ENCODE results near the gene CPT1C. TPM values are rescaled to one million over a fixed set of nuclear protein-coding genes. Genes with fewer than 3 reads are reported as not detected.

The CPT1C gene
- total RNA-seq, 1 experiment from 2014 or later, result 2.0 TPM

DNA sequence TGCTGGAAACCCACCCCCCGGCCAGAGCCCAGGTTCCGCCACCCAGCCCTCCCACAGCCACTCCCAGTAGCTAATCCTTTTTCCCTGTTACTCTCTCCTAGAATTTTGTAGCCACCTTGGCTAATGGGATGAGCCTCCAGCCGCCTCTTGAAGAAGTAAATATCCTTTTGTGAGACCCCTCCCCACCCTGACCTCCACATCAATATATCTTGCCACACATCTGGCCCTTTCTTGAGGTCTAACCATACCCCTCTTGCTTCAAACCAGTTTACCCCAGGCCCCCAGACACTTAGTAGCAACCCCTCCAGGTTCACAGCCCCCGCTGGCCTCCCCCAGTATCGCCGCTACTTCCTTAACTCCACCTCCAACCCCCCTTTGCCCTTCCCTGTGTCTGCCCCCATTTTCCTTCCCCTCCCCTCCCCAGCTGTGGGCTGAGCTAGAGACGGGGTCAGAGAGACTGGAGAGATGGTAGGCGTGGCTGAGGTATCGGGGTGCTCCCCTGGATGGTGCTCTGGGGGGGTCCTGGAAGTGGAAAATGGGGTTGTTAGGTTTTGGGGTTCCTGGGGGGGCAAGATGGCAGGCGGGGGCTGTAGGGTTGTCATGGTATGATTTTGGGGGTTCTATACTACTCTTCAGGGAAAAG lies 11.0 kb upstream of the CPT1C start:
- Mint-ChIP-seq H3K9me3 (ENCODE audit: unreplicated experiment) (no peaks in the 10 kb centered on the region), H3K36me3 (ENCODE audit: insufficient read depth, unreplicated experiment) (peaks cover 82% of the 10 kb centered on the region), H3K27ac (ENCODE audit: unreplicated experiment) (peak overlapping the region; percentile 52), H3K4me1 (ENCODE audit: low read depth, unreplicated experiment) (peaks cover 9% of the 10 kb centered on the region), H3K4me3 (ENCODE audit: unreplicated experiment) (peak overlapping the region; percentile 78), H3K27me3 (ENCODE audit: insufficient read depth, unreplicated experiment) (no peaks in the 10 kb centered on the region)
- Histone ChIP-seq H3K4me3 (ENCODE audit: low read depth, low read length) (no peak overlapping the region), H3K36me3 (ENCODE audit: control insufficient read depth, insufficient read depth, low read length) (peaks cover 2% of the 10 kb centered on the region; the same call in 1 of the 2 replicates), H3K27me3 (replicated peaks; ENCODE audit: control insufficient read depth, insufficient read depth, low read length) (no peaks in the 10 kb centered on the region), H3K4me1 (peaks cover 15% of the 10 kb centered on the region), H3K9me3 (no peaks in the 10 kb centered on the region)
- BruUV-seq (replicated peaks), result no TSS peak
- intact Hi-C loops (cut with micrococcal nuclease; ENCODE audit: unreplicated experiment), result loop anchor here (1.0 to 5.0 kb wide), 4 partner anchors 67 to 187 kb away; partner anchors contain the start of genes AP2A1 and PNKP
- ChIA-PET POLR2A (interaction anchor here (0.7 kb wide), 1 partner anchor 137 kb away, joined by 13 read pairs; no protein-coding TSS in a partner anchor), CTCF (interaction anchor here (0.6 to 1.3 kb wide), 4 partner anchors 40 to 297 kb away, joined by 3 to 4 read pairs (median 3); partner anchors contain the start of gene RRAS)
- TF ChIP-seq, protein P1, sequence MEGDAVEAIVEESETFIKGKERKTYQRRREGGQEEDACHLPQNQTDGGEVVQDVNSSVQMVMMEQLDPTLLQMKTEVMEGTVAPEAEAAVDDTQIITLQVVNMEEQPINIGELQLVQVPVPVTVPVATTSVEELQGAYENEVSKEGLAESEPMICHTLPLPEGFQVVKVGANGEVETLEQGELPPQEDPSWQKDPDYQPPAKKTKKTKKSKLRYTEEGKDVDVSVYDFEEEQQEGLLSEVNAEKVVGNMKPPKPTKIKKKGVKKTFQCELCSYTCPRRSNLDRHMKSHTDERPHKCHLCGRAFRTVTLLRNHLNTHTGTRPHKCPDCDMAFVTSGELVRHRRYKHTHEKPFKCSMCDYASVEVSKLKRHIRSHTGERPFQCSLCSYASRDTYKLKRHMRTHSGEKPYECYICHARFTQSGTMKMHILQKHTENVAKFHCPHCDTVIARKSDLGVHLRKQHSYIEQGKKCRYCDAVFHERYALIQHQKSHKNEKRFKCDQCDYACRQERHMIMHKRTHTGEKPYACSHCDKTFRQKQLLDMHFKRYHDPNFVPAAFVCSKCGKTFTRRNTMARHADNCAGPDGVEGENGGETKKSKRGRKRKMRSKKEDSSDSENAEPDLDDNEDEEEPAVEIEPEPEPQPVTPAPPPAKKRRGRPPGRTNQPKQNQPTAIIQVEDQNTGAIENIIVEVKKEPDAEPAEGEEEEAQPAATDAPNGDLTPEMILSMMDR (IDR thresholded peaks at IDR 0.05; ENCODE audit: insufficient read depth in 1 of 2, low read depth in 1 of 2, low read length in 1 of 2, severe bottlenecking in 1 of 2, unreplicated experiment in 1 of 2), result no peak
- no peak for DNase-seq

DNA sequence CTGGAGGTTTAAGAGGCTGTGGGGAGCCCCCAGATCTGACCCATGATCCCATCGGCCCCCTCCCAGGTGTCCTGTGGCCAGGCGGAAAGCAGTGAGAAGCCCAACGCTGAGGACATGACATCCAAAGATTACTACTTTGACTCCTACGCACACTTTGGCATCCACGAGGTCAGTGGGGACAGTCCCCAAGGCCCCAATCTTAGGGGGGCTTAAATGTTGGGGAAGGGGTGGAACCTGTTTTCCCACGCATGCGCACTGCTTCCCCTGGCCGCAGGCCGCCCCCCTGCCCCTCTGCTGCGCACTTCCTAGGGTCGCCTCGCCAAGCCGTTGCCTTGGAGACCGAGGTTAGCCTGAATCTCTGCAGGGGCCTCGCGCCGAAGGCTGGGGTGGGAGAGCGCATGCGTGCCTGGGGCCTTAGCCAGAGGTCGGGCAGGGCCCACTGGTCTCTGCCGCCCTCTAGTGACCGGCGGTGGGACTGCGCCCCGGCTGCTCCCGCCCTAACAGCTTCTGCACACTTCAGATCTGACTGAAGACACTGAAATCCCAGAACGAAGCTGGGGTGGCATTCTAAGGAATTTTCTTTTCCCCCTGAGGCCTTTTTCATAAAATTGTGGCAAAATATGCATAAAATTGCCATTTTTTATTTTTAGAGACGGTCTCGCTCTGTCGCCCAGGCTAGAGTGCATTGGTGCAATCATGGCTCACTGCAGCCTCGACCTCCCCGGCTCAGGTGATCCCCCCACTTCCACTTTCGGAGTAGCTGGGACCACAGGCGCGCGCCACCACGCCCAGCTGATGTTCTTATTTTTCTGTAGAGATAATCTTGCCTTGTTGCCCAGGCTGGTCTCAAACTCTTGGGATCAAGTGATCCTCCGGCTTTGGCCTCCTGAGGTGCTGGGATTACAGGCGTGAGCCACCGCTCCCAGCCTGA lies 10.2 kb upstream of the CPT1C start:
- ChIA-PET CTCF (interaction anchor here (0.5 to 1.0 kb wide), 9 partner anchors 17 to 296 kb away, joined by 3 to 6 read pairs (median 3); partner anchors contain the start of genes AP2A1 and RRAS), POLR2A (interaction anchor here (0.9 kb wide), 1 partner anchor 41 kb away, joined by 4 read pairs; the partner anchor contains the start of gene RRAS)
- Mint-ChIP-seq H3K27ac (ENCODE audit: unreplicated experiment) (peak overlapping the region; percentile 52), H3K36me3 (ENCODE audit: insufficient read depth, unreplicated experiment) (peaks cover 90% of the 10 kb centered on the region), H3K9me3 (ENCODE audit: unreplicated experiment) (no peaks in the 10 kb centered on the region), H3K27me3 (ENCODE audit: insufficient read depth, unreplicated experiment) (no peaks in the 10 kb centered on the region), H3K4me1 (ENCODE audit: low read depth, unreplicated experiment) (peaks cover 13% of the 10 kb centered on the region), H3K4me3 (ENCODE audit: unreplicated experiment) (no peak overlapping the region)
- H3K9me3 ChIP-seq, result no peaks in the 10 kb centered on the region
- peaks cover 15% of the 10 kb centered on the region for H3K4me1 ChIP-seq
- peaks cover 2% of the 10 kb centered on the region; the same call in 1 of the 2 replicates for H3K36me3 ChIP-seq (ENCODE audit: control insufficient read depth, insufficient read depth, low read length)
- peak; percentile 86 to 95 for DNase-seq
- intact Hi-C loops (cut with micrococcal nuclease; ENCODE audit: unreplicated experiment), result loop anchor here (1.0 kb wide), 1 partner anchor 174 kb away; no protein-coding TSS in a partner anchor
- TF ChIP-seq, protein P1 (IDR thresholded peaks at IDR 0.05; ENCODE audit: insufficient read depth in 1 of 2, low read depth in 1 of 2, low read length in 1 of 2, severe bottlenecking in 1 of 2, unreplicated experiment in 1 of 2), result peak; percentile 98
- no TSS peak for BruUV-seq (replicated peaks)
- H3K27me3 ChIP-seq (replicated peaks; ENCODE audit: control insufficient read depth, insufficient read depth, low read length), result no peaks in the 10 kb centered on the region
- no peak overlapping the region for H3K4me3 ChIP-seq (ENCODE audit: low read depth, low read length)

DNA sequence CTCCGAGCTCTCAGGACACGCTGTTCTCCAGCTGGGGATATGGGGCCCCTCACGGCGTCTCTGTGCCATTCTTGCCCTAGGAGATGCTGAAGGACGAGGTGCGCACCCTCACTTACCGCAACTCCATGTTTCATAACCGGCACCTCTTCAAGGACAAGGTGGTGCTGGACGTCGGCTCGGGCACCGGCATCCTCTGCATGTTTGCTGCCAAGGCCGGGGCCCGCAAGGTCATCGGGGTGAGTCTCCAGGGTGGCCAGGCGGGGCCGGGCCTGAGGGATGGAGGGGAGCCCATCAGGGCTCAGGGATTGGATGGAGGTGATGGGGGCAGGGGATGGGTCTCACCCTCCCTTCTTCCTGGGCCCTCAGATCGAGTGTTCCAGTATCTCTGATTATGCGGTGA lies 9.1 kb upstream of the CPT1C start:
- CTCF ChIA-PET, result no interaction called here
- Mint-ChIP-seq H3K9me3 (ENCODE audit: unreplicated experiment) (no peaks in the 10 kb centered on the region), H3K4me1 (ENCODE audit: low read depth, unreplicated experiment) (peaks cover 15% of the 10 kb centered on the region), H3K27me3 (ENCODE audit: insufficient read depth, unreplicated experiment) (no peaks in the 10 kb centered on the region), H3K27ac (ENCODE audit: unreplicated experiment) (no peak overlapping the region), H3K4me3 (ENCODE audit: unreplicated experiment) (no peak overlapping the region), H3K36me3 (ENCODE audit: insufficient read depth, unreplicated experiment) (peaks cover 87% of the 10 kb centered on the region)
- no peaks in the 10 kb centered on the region for H3K27me3 ChIP-seq (replicated peaks; ENCODE audit: control insufficient read depth, insufficient read depth, low read length)
- BruUV-seq (replicated peaks), result no TSS peak
- no peak for DNase-seq
- H3K9me3 ChIP-seq, result no peaks in the 10 kb centered on the region
- peaks cover 10% of the 10 kb centered on the region for H3K4me1 ChIP-seq
- POLR2A ChIA-PET, result no interaction called here
- H3K4me3 ChIP-seq (ENCODE audit: low read depth, low read length), result no peak overlapping the region
- TF ChIP-seq, protein P1 (IDR thresholded peaks at IDR 0.05; ENCODE audit: insufficient read depth in 1 of 2, low read depth in 1 of 2, low read length in 1 of 2, severe bottlenecking in 1 of 2, unreplicated experiment in 1 of 2), result no peak
- H3K36me3 ChIP-seq (ENCODE audit: control insufficient read depth, insufficient read depth, low read length), result peaks cover 3% of the 10 kb centered on the region
- intact Hi-C loops (cut with micrococcal nuclease; ENCODE audit: unreplicated experiment), result no loop called here
